AG04449 (cell line): ENCODE measurements around the gene CDC16.
A peak's percentile ranks its signal among the peaks of the same experiment; 100 is the strongest.
"Not testable (repeated sequence)": the region's sequence is repeated elsewhere in the genome, so short reads cannot be mapped to it uniquely, and the experiment has no call there.

Experiments
- CTCF ChIA-PET: fragments of 350-600 bp; formaldehyde crosslinking; extraction: SDS; loops from one replicate; lab custom pipeline; 2021; ENCODE audit warnings: antibody characterized with exemption; lab: Yijun Ruan, JAX
- POLR2A ChIA-PET: fragments of 400-600, 350-600 bp; formaldehyde crosslinking; extraction: SDS; loops from one replicate; lab custom pipeline; 2020; ENCODE audit warnings: antibody characterized with exemption, inconsistent platforms; lab: Yijun Ruan, JAX
- DNase-seq: peaks from one replicate; pipeline ENCODE4 v3.0.0-alpha.2; 2010; ENCODE audit warnings: low read depth, low spot score
- H3K4me3 ChIP-seq: 2 replicates; pipeline ENCODE4 v1.5.1; 2011; ENCODE audit warnings: low read depth, mild to moderate bottlenecking, control low read depth, low read length
- TF ChIP-seq, protein P1 (sequence below): IDR thresholded peaks from one replicate; pipeline ENCODE4 v1.5.1; 2011; ENCODE audit warnings: mild to moderate bottlenecking, moderate library complexity, low read length, control low read depth, inconsistent platforms; ENCODE audit not compliant: insufficient read depth; ENCODE audit errors: missing control alignments

Gene CDC16

GRCh38 chr13:114259974-114260373 lies 25.3 kb downstream of the CDC16 start:
- CTCF ChIA-PET = no interaction called here
- no peak for DNase-seq
- no peak overlapping the region for H3K4me3 ChIP-seq
- TF ChIP-seq, protein P1, sequence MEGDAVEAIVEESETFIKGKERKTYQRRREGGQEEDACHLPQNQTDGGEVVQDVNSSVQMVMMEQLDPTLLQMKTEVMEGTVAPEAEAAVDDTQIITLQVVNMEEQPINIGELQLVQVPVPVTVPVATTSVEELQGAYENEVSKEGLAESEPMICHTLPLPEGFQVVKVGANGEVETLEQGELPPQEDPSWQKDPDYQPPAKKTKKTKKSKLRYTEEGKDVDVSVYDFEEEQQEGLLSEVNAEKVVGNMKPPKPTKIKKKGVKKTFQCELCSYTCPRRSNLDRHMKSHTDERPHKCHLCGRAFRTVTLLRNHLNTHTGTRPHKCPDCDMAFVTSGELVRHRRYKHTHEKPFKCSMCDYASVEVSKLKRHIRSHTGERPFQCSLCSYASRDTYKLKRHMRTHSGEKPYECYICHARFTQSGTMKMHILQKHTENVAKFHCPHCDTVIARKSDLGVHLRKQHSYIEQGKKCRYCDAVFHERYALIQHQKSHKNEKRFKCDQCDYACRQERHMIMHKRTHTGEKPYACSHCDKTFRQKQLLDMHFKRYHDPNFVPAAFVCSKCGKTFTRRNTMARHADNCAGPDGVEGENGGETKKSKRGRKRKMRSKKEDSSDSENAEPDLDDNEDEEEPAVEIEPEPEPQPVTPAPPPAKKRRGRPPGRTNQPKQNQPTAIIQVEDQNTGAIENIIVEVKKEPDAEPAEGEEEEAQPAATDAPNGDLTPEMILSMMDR = no peak
- POLR2A ChIA-PET = interaction anchor here (0.6 to 1.4 kb wide), 2 partner anchors 11 to 12 kb away, joined by 3 read pairs; no protein-coding TSS in a partner anchor

GRCh38 chr13:114260814-114261213 lies 26.1 kb downstream of the CDC16 start:
- TF ChIP-seq, protein P1 = no peak
- CTCF ChIA-PET = no interaction called here
- POLR2A ChIA-PET = interaction anchor here (1.4 kb wide), 1 partner anchor 12 kb away, joined by 3 read pairs; no protein-coding TSS in a partner anchor
- no peak for DNase-seq
- no peak overlapping the region for H3K4me3 ChIP-seq

DNA sequence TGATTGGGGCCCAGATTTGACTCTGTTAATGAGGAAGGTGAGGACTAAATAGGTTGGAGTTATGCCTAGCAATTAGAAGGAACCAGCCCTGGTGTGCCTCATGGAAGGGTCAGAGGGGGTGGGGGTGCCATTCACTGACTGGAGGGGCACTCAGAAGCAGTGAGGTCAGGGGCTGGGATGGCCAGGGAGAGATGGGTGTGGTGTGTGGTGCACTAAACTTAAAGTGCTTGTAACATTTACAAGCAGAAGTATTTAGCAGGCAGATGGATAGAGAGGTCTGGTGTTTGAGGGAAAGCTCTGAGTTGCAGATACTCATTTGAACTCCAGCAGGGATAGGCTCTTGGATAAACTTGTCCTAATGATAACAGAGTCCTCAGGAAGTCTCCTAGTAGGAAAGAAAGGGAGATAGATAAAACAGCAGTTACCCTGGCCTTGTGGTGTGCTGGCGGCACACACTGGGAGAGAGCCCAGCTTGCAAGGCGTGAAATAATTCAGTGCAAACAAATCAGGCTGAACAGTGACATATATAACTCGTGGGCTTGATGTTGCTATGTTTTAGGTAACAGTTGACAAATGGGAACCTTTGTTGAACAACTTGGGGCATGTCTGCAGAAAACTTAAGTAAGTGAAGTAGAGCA lies 26.8 kb downstream of the CDC16 start:
- ChIA-PET POLR2A (no interaction called here), CTCF (no interaction called here)
- DNase-seq = no peak
- no peak overlapping the region for H3K4me3 ChIP-seq
- TF ChIP-seq, protein P1 = no peak

DNA sequence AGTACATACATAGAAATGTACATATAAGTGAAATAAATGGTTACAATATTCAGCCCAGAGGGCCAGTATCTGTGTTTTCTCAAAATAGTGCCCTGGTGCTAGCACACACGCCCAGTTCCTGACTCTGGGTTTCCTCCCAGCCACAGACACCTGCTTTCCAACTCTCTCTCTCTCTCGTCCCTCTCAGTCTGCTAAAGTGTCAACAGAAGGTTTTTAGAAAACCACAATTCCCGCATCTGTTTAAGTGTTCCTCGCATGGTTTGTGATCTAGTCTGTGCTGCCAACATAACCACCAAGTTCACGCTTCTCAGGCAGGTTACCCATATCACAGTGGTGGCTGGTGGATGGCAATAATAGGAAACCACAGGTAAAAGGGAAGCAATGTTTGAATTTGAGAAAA lies 28.9 kb downstream of the CDC16 start:
- H3K4me3 ChIP-seq = no peak overlapping the region
- POLR2A ChIA-PET = no interaction called here
- no peak for DNase-seq
- CTCF ChIA-PET = no interaction called here
- TF ChIP-seq, protein P1 = no peak

GRCh38 chr13:114264313-114264712 lies 29.6 kb downstream of the CDC16 start:
- ChIA-PET CTCF (interaction anchor here (1.1 kb wide), 1 partner anchor 13 kb away, joined by 3 read pairs; no protein-coding TSS in a partner anchor), POLR2A (interaction anchor here (0.6 to 3.2 kb wide), 3 partner anchors 12 to 55 kb away, joined by 3 to 14 read pairs (median 10); partner anchors contain the start of gene UPF3A)
- DNase-seq, H3K4me3 ChIP-seq: not testable (repeated sequence)

GRCh38 chr13:114264886-114265611 lies 30.4 kb downstream of the CDC16 start:
- POLR2A ChIA-PET = interaction anchor here (0.6 to 3.2 kb wide), 5 partner anchors 13 to 76 kb away, joined by 3 to 14 read pairs (median 3); partner anchors contain the start of gene UPF3A
- H3K4me3 ChIP-seq = no peak overlapping the region
- CTCF ChIA-PET = interaction anchor here (0.9 to 1.1 kb wide), 2 partner anchors 12 to 15 kb away, joined by 3 read pairs; no protein-coding TSS in a partner anchor
- peak; percentile 66 for DNase-seq
- TF ChIP-seq, protein P1 = no peak
